DMS 273 (cell line): ENCODE data around the gene LIN7A.

Experiments used
- DNase-seq: peaks from one replicate; lab custom pipeline; 2025; ENCODE audit not compliant: unreplicated experiment; lab: John Stamatoyannopoulos, UW

The LIN7A gene

DNA sequence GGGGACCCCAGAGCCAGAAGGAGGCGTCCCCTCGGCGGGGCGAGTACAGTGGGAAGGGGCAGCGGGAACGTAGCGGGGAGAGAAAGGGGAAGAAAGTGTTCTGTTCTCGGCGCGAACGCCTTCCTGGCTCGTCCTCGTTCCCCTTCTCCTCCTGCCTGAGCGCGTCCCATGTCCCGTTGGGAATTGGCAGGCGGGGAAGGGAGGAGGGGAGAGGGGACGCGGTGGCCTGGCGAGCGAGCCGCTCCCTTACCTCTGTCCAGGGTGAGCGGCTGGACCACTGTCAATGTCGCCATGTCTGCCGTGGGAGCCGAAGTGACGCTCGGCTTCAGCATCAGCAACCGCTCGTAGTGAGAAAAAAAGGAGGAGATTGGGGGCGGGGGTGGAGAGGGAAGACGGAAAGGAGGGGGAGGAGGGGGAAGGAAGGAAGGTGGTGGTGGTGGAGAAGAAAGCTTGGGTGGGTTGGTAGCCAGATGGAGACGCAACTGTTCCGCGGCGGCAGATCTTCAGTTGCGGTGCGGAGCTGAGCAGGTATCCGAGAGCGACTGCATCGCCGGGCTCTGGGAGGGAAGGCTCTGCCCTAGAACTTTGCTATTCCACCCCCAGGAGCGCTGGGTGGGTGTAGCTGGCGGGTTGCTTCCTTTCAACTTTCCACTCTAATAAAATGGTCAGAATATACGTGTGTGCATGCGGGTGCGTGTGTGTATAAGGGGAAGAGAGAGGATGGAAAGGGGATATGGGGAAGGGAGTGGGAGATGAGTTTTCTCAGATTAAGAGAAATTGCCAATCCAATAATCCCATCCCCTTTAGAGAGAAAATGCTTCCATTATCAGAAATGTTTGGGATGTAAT lies at the start of gene LIN7A:
Gene LIN7A, minus strand, starts transcription at position 544 of the 848 bp plus-strand sequence. Its CDS starts 212 bp downstream, at position 332.
- peak; percentile 73 for DNase-seq

DNA sequence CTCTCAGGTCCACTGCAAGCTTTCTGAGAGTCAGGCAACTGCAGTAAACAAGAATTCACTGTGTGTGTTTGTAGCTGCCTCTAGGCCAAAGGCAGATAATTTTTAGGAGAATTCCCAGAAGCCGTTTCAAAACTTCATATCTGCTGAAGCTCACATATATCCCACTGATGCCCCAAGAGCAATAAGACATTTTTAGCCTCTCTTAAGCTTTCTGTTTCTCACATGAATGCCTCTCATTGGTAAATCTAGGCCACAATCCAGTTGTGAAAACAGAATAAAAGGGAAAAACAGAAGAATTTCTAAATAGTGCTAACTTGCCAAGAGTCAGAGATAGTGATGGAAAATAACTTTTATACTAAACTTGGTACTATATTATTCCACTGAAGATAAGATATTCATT lies 48.5 kb upstream of the LIN7A start:
- no peak for DNase-seq

DNA sequence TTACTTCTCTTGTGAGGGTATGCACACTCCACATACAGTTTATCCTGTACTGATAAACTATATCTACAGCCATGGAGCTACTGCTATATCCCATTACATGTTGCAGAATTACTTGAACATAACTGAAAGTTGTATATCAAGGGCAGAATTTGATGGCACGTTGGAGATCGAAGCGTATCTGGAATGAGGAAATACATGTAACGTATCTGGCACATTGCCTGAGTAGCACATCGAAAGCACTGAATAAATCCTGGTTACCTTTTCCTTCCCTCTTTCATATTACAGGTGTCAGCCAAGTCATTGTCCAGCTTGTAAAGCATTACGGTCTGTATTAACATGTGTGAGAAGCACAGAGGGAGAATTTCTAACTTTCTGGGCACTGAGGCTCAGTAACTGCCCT lies 42.1 kb upstream of the LIN7A start:
- DNase-seq, result no peak

GRCh38 chr12:80979251-80979650 lies 41.5 kb upstream of the LIN7A start:
- no peak for DNase-seq

- no peak for DNase-seq
Measured at GRCh38 chr12:80977346-80977745, 39.6 kb upstream of the LIN7A start.

DNA sequence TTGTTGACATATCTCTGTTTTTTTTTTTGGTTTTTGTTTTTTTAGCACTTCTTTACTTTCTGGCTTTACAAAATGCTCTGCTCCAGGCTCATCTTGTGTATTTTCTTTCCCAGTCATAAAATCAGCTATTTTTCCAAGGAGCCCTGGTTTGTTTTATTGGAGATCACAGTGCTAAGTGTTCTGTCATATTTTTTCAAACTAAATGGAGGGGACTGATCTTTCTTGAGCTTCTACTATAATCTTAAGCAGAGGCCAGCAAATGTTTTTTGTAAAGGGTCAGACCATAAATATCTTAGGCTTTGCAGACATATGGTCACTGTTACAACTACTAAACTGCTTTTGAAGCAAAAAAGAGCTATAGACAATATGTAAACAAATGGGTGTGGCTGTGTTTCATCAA lies 30.6 kb upstream of the LIN7A start:
- no peak for DNase-seq

DNA sequence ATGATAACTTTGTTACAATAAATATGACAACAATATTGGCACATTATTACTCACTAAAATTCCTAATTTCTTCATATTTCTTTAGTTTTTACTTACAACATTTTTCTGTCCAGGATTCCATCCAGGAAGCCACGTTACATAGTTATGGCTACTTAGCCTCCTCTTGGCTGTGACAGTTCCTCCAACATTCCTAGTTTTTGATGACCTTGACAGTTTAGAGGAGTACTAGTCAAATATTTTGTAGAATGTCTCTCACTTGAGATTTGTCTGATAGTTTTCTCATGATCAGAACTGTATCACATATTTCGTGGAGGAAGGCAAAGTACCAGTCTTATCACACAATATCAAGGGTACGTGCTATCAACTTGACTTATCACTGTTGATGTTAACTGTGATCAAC lies 29.8 kb upstream of the LIN7A start:
- no peak for DNase-seq

GRCh38 chr12:80966001-80966400 lies 28.3 kb upstream of the LIN7A start:
- DNase-seq, result no peak

GRCh38 chr12:80958162-80958561 lies 20.4 kb upstream of the LIN7A start:
- DNase-seq, result no peak

GRCh38 chr12:80954857-80955520 lies 17.3 kb upstream of the LIN7A start:
- no peak for DNase-seq

DNA sequence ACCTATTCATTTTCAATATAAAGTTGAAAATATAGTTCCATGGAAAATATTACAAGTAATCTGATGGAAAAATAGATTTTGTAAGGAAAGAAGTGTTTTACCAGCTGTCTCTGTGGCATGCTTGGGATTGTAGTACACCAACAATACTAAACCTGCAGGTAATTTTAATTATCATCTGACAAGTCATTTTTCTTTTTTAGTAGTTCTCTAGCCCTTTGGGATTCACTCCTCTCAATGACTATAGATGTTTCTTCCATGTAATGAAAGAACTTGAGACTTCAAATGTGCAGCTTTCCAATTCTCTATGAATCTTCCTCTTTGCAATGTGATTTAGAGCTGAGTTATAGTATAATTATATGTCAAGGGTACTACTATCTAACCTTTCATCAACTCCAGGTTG lies 14.7 kb upstream of the LIN7A start:
- DNase-seq, result no peak

- peak; percentile 6 for DNase-seq
Measured at GRCh38 chr12:80946591-80946990, 8.9 kb upstream of the LIN7A start.

DNA sequence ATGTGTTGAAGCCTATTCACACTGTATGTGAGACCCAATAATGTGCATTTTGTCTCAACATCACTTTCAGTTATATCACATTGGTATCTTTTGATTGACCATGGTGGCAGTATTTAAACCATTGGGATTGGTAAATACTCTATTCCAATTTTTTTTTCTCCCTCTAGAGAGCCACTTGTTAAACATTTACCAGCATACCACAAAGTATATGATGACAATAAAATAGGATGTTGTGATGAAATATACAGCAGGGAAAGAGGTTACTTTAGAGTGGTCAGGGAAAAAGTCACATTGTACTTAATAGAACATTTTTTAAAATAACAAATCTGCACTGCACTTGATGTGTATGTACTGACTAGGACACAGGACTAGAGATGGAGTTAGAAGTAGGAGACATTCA lies 5.6 kb upstream of the LIN7A start:
- no peak for DNase-seq

DNA sequence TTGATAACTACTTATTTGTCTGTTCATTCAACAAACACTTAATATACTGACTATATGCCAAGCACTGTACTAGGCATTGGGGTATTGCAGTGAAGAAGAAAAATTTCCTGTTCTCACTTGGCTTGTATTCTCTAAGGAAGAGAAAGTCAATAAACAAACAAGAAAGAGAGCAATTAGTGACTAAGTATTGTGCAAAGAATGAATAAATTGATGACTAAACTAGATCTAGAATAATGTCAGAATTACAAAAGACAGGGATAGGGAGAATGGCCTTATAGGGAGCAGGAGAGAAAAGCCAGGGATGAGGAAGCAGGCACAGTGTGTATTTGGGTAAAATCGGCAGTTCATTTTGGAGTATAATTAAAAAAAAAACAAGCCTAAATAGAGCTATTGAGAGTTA lies 4.2 kb upstream of the LIN7A start:
- DNase-seq, result no peak

DNA sequence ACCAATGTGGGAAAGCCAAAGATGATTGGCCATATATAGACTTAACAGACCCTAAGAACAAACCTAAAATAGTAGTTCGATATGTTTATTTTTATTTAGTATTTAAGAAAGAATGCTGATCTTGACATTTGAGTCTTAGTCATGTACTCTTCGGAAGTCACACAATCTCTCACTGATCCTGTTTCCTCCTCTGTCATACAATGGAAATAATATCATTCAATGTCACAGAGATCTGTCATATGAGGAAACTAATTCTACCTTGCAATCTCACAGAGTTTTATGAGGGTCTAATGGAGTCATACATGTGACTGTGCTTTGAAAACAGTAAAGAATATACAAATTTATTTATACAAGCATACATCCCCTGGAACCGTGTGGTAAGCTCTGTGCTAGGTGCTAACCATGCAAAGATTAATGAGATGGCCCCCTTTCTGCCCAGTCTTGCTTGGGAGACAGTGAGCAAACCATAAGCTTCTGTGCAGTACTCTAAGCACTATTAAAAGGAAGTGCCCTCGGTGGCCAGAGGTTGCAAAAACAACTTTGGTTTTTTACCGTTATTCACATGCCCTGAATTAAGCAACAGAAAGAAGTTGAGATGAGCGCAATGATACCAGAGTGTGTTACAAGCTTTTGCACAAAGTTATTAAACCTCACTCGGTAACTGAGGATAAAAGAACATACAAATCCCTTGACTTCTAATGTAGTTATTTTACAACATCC lies 1.7 kb upstream of the LIN7A start:
- peak; percentile 1 for DNase-seq

- no peak for DNase-seq
Measured at GRCh38 chr12:80938397-80938796, 663 bp upstream of the LIN7A start.

GRCh38 chr12:80936642-80937390 lies 918 bp downstream of the LIN7A start:
- DNase-seq, result peak; percentile 69

DNA sequence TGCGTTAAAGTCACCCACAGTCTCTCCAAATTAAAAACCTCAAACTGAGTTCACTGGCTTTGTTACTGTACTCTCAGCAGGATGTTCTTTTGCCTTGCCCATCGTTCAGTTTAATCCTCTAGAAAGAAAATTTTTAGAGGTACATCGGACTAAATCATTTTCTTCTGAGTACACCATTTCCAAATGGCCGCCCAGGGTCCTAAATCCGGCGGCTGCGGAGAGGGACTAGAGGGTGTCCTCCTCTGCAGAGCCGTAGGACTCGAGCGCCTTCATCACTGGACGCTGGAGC lies 1.4 kb downstream of the LIN7A start:
- DNase-seq, result peak; percentile 77

- DNase-seq, result peak; percentile 24
Measured at GRCh38 chr12:80935111-80935510, 2.6 kb downstream of the LIN7A start.

DNA sequence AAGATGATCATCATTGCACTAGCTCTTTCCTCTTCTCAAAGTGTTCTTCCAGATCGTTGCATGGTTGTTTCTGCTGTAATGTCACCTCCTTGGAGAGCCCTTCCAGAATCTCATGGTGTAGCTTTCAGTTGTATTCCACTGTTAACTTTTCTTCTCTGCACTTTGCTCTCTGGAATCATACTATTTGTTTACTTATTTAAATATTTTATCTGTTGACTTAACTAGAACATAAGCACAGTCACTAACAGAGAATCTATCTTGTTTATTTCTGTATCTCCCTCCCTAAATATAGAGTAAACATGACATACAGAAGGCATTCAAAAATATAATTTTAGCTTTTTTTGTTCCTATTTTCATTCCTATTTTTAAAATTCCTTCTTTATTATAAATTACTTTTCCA lies 11.8 kb downstream of the LIN7A start:
- no peak for DNase-seq

GRCh38 chr12:80925237-80925636 lies 12.5 kb downstream of the LIN7A start:
- DNase-seq, result no peak
